ENCODE measurements around the gene LCE2B. TPM values are rescaled to one million over a fixed set of nuclear protein-coding genes. Genes with fewer than 3 reads are reported as not detected.

Gene LCE2B
- total and polyA plus RNA-seq, 2 experiments from 2014 or later: not detected

DNA sequence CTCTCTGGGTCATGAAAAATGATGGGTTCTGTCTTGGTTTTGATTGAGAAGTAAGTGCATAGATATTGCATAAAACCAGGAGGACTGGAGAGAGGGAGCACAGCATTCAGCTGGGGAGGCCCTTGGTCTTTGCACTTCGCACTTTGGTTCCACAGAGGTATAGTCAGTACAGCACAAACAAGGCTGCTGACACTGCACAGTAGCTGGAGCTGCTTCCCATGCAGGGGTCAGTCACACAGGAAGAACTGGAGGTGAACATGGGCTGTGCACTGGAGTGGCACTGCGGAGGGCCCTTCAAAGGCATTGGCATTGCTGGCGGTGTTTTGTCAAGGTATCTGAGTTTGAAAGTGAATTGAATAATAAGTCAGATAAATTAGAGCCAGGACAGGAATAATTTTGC lies 27.3 kb upstream of the LCE2B start (continued):
- TF ChIP-seq, protein P1, sequence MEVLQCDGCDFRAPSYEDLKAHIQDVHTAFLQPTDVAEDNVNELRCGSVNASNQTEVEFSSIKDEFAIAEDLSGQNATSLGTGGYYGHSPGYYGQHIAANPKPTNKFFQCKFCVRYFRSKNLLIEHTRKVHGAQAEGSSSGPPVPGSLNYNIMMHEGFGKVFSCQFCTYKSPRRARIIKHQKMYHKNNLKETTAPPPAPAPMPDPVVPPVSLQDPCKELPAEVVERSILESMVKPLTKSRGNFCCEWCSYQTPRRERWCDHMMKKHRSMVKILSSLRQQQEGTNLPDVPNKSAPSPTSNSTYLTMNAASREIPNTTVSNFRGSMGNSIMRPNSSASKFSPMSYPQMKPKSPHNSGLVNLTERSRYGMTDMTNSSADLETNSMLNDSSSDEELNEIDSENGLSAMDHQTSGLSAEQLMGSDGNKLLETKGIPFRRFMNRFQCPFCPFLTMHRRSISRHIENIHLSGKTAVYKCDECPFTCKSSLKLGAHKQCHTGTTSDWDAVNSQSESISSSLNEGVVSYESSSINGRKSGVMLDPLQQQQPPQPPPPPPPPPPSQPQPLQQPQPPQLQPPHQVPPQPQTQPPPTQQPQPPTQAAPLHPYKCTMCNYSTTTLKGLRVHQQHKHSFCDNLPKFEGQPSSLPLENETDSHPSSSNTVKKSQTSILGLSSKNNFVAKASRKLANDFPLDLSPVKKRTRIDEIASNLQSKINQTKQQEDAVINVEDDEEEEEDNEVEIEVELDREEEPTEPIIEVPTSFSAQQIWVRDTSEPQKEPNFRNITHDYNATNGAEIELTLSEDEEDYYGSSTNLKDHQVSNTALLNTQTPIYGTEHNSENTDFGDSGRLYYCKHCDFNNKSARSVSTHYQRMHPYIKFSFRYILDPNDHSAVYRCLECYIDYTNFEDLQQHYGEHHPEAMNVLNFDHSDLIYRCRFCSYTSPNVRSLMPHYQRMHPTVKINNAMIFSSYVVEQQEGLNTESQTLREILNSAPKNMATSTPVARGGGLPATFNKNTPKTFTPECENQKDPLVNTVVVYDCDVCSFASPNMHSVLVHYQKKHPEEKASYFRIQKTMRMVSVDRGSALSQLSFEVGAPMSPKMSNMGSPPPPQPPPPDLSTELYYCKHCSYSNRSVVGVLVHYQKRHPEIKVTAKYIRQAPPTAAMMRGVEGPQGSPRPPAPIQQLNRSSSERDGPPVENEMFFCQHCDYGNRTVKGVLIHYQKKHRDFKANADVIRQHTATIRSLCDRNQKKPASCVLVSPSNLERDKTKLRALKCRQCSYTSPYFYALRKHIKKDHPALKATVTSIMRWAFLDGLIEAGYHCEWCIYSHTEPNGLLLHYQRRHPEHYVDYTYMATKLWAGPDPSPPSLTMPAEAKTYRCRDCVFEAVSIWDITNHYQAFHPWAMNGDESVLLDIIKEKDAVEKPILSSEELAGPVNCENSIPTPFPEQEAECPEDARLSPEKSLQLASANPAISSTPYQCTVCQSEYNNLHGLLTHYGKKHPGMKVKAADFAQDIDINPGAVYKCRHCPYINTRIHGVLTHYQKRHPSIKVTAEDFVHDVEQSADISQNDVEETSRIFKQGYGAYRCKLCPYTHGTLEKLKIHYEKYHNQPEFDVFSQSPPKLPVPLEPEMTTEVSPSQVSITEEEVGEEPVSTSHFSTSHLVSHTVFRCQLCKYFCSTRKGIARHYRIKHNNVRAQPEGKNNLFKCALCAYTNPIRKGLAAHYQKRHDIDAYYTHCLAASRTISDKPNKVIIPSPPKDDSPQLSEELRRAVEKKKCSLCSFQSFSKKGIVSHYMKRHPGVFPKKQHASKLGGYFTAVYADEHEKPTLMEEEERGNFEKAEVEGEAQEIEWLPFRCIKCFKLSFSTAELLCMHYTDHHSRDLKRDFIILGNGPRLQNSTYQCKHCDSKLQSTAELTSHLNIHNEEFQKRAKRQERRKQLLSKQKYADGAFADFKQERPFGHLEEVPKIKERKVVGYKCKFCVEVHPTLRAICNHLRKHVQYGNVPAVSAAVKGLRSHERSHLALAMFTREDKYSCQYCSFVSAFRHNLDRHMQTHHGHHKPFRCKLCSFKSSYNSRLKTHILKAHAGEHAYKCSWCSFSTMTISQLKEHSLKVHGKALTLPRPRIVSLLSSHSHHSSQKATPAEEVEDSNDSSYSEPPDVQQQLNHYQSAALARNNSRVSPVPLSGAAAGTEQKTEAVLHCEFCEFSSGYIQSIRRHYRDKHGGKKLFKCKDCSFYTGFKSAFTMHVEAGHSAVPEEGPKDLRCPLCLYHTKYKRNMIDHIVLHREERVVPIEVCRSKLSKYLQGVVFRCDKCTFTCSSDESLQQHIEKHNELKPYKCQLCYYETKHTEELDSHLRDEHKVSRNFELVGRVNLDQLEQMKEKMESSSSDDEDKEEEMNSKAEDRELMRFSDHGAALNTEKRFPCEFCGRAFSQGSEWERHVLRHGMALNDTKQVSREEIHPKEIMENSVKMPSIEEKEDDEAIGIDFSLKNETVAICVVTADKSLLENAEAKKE (CRISPR knock-in tag; IDR thresholded peaks at IDR 0.05): no peak
- TF ChIP-seq, protein P2, sequence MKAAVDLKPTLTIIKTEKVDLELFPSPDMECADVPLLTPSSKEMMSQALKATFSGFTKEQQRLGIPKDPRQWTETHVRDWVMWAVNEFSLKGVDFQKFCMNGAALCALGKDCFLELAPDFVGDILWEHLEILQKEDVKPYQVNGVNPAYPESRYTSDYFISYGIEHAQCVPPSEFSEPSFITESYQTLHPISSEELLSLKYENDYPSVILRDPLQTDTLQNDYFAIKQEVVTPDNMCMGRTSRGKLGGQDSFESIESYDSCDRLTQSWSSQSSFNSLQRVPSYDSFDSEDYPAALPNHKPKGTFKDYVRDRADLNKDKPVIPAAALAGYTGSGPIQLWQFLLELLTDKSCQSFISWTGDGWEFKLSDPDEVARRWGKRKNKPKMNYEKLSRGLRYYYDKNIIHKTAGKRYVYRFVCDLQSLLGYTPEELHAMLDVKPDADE (IDR thresholded peaks at IDR 0.05): no peak
- TF ChIP-seq EZH2phosphoT487 (IDR thresholded peaks at IDR 0.05; ENCODE audit: unreplicated experiment) (no peak), ZNF331 (CRISPR knock-in tag; IDR thresholded peaks at IDR 0.05; ENCODE audit: low read depth) (no peak), EZH2 (IDR thresholded peaks at IDR 0.05; ENCODE audit: low read depth, unreplicated experiment) (no peak), STAT1 (IDR thresholded peaks at IDR 0.05; ENCODE audit: unreplicated experiment) (no peak), NANOG (IDR thresholded peaks at IDR 0.05; ENCODE audit: borderline replicate concordance) (no peak), CREB1 (CRISPR knock-in tag; IDR thresholded peaks at IDR 0.05; ENCODE audit: low read depth) (no peak), POLR2AphosphoS5 (IDR thresholded peaks at IDR 0.05; ENCODE audit: low read depth) (no peak)
- TF ChIP-seq, protein P3, sequence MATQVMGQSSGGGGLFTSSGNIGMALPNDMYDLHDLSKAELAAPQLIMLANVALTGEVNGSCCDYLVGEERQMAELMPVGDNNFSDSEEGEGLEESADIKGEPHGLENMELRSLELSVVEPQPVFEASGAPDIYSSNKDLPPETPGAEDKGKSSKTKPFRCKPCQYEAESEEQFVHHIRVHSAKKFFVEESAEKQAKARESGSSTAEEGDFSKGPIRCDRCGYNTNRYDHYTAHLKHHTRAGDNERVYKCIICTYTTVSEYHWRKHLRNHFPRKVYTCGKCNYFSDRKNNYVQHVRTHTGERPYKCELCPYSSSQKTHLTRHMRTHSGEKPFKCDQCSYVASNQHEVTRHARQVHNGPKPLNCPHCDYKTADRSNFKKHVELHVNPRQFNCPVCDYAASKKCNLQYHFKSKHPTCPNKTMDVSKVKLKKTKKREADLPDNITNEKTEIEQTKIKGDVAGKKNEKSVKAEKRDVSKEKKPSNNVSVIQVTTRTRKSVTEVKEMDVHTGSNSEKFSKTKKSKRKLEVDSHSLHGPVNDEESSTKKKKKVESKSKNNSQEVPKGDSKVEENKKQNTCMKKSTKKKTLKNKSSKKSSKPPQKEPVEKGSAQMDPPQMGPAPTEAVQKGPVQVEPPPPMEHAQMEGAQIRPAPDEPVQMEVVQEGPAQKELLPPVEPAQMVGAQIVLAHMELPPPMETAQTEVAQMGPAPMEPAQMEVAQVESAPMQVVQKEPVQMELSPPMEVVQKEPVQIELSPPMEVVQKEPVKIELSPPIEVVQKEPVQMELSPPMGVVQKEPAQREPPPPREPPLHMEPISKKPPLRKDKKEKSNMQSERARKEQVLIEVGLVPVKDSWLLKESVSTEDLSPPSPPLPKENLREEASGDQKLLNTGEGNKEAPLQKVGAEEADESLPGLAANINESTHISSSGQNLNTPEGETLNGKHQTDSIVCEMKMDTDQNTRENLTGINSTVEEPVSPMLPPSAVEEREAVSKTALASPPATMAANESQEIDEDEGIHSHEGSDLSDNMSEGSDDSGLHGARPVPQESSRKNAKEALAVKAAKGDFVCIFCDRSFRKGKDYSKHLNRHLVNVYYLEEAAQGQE (IDR thresholded peaks at IDR 0.05; ENCODE audit: unreplicated experiment): no peak

Measured in GM23338 (cell line).